GM21576 (cell line): ENCODE measurements around the gene VSIG4.
A peak's percentile ranks its signal among the peaks of the same experiment; 100 is the strongest.
"Not testable (repeated sequence)": the region's sequence is repeated elsewhere in the genome, so short reads cannot be mapped to it uniquely, and the experiment has no call there.

Experiments
- ATAC-seq: cut with Tn5 transposase; IDR thresholded peaks from one replicate; pipeline ENCODE4 v1.9.1; 2021; ENCODE audit warnings: mild to moderate bottlenecking, moderate library complexity; ENCODE audit not compliant: unreplicated experiment

The VSIG4 gene

GRCh38 chrX:65985922-65986588, 53.8 kb downstream of the VSIG4 start:
- peak; percentile 78 for ATAC-seq

- no peak for ATAC-seq
Measured at GRCh38 chrX:65985211-65985610, 54.7 kb downstream of the VSIG4 start.

GRCh38 chrX:65977161-65977560, 62.7 kb downstream of the VSIG4 start:
- not testable (repeated sequence) for ATAC-seq

GRCh38 chrX:65976161-65976560, 63.7 kb downstream of the VSIG4 start:
- ATAC-seq = no peak

DNA sequence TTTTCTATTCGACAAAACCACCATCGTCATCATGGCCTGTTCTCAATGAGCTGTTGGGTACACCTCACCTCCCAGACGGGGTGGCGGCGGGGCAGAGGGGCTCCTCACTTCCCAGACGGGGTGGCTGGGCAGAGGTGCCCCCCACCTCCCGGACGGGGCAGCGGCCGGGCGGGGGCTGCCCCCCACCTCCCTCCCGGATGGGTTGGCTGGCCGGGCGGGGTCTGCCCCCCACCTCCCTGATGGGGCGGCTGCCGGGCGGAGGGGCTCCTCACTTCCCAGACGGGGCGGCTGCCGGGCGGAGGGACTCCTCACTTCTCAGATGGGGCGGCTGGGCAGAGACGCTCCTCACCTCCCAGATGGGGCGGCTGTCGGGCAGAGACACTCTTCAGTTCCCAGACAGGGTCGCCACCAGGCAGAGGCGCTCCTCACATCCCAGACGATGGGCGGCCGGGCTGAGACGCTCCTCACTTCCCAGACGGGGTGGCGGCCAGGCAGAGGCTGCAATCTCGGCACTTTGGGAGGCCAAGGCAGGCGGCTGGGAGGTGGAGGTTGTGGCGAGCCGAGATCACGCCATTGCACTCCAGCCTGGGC, 64.6 kb downstream of the VSIG4 start:
- not testable (repeated sequence) for ATAC-seq
